Hematopoietic multipotent progenitor cell treated with erythropoietin and hydrocortisone succinate and interleukin-3 and kit ligand, for 4 days (in vitro differentiated cells): ENCODE results near the gene ST7.
"Not testable (repeated sequence)": the region's sequence is repeated elsewhere in the genome, so short reads cannot be mapped to it uniquely, and the experiment has no call there.

Experiments
- DNase-seq: peaks from one replicate; pipeline ENCODE4 v3.0.0-alpha.2; 2015

Gene ST7

DNA sequence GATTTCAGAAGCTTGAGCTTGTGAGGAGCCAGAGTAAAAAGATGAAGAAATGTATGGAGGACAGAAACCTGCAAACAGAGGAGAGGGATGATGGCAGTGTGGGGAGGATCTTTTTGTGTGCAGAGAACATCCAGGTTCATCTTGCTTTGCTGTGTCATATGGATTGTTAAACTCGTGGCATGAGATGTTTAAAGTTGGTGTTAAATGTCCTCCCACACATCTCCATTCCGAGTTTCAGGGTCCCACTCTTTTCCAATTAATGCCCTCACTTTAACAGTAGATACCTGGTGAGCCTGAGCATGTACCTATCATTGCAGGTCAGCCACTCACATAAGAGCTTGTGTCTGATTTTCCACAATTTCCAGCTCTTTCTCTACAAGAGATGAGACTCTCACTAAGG, 147.7 kb downstream of the ST7 start:
- DNase-seq = no peak

DNA sequence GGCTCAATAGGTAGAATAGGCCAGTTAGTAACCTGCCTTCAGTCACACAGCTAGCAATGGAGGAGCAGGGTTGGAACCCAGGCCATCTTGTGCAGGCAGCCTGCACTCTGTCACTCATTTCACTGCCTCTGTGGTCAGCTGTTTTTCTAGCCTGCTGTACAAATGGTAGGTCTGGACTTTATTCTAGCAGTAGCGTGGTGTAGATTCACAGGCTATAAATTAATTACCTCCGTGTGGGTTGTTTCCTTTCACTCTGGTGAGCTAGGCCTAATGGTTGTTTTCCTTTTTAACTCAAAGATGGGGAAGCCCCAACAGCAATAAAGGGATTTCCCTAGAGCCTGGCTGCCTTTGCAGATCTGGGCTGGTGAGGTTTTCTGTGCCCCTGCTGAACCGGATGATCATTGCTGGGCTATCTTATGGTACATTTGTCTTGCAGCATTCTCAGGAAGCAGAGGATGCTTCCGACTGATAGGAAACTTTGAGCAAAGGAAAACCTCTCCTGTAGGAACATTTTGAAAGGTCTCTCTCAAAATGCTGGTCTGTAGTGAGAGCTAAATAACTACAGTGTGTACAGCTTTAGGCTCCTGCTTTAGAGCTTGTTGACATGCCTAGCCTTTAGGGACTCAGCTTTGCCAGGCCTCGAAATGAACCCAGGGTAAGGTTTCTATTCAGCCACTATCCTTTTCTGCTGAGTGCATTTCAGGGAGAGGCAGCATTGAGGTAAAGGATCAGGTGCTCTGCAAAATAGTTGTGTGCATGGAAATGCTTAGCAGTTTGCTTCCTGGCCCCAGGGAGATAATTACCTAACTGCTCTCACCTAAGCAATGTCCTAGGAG, 157.4 kb downstream of the ST7 start:
- peak; percentile 71 for DNase-seq

DNA sequence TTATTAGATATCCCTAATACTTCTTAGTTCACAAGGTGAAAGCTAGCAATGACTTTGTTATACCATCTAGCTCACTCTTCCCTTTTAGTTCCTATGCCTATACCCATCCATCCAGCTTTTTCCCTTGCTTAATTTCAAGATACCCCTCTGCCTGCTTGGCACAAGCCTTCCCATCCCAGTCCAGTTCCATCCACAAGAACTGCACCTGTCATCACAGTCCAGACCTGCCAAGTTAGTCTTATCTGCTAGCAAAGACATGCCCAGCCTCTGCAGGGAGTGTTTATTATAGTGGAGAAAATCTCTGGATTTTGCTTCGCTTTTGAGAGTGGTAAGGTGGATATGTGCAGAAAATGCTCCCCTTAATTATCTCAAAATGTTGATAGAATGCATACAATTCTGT, 158.2 kb downstream of the ST7 start:
- no peak for DNase-seq

DNA sequence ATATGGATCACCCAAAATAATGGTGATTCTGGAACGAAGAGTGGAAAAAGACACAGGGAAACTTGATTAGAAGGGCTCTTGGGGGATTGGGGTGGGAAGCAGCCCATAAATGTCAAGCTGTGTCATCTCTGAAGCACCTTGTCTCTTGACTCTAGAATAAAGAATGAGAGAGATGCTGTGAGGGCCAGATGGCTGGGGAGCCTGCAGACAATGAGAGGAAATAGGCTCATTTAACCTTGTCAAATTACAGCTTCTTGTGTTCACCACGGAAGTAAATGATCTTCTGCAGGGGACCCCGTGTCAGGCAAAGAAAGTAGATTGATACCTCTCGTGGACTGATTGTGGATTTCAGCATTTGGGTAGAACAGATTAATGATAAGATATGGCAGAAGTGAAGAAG, 159.3 kb downstream of the ST7 start:
- no peak for DNase-seq

DNA sequence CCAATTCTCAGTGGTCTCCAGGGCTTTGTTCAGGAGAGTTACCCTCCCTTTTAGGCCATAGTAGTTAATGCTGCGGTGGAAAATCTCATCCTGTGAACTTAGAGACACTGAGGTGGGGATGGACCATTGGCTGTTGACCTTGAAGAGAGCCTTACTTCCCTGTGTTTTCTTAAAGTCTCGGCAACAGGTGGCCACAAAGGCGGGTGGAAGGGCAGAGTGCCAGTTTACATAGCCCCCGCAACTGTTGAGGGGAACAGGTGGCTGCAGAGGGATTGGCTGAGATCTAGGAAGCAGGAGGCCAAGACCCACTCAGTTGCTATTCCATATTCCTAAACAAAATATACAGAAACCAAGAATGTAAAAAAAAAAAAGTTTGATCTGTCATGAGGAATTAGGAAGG, 160.6 kb downstream of the ST7 start:
- no peak for DNase-seq

DNA sequence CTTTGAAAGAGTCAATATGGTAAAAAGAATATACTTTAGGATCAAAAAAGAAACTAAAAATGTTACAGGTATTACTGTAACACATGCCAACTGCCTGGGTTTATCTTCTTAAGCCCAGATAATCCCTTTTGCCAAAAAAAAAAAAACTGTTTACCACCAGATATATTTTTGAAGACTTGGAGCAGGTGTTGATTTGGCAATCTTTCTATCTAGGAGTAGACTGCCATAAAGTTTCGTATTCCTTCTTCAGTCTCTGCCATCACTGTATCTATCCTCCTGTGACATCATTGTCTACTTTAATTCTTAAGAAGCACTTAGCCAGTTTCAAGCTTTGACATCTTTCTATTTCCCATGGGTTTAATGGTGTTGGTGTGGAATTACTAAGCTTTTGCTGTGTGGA, 161.0 kb downstream of the ST7 start:
- no peak for DNase-seq

DNA sequence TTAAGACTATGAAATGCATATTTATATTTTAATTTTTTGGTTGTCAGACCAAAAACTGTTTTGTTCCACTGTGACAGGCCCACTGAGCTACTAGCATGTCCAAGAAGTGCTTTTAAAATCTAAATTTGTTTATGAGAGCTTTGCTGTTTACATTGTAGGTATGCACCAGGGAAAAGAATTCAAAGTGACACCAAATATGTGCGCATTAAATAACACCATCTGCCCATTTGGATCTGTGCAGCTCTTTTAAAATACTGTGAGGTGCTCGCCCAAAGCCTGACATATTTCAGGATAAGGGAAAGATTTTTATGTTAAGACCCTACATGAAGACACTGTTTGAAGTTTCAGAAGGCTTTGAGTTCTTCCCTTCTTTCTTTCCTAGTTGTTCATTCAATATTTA, 162.9 kb downstream of the ST7 start:
- no peak for DNase-seq

DNA sequence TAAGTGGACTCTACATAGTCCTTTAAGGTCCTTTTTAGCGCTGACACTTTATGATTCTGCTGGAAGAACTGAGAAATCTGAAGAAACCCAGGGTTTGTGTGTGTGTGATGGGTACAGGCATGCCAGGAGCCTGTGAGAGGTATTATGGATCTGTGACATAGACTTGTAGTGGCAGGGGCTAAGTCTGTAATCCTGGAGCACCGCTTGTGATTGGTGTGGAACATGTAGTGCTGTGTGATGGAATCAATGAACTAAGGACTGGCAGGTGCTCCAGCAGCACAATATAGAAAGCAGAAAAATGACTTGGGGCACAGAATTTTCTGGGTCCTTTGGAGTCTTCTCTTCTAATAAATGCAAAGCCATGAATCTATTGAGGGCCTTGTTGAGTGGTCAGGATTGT, 163.9 kb downstream of the ST7 start:
- DNase-seq = no peak

DNA sequence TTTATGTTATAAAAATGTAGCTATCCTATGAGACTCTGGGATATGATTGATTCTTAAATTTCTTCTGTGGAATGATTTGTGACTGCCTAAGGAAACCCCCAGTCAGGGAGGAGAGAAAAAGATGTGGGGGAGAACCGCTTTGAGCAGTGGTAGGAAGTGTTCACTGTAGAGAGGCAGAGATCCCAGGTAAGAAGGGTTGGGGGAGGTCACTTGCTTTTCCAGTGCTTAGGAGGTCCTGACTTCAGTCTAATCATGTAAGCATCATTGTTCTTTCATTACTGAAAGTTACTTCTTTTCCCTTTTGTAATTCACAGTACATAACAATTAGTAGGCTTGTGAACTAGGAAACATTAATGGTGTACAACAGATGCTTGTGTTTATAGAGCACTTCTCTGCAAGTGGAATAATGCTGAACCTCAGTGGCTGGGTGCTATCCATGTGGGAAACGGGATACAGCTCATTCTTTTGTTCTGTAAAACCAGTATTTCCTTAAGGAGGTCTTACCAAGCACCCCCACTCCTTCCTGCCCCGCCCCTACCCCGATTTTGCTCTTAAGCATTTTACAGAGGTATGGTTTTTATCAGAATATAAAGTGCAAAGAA, 165.4 kb downstream of the ST7 start:
- DNase-seq = no peak

DNA sequence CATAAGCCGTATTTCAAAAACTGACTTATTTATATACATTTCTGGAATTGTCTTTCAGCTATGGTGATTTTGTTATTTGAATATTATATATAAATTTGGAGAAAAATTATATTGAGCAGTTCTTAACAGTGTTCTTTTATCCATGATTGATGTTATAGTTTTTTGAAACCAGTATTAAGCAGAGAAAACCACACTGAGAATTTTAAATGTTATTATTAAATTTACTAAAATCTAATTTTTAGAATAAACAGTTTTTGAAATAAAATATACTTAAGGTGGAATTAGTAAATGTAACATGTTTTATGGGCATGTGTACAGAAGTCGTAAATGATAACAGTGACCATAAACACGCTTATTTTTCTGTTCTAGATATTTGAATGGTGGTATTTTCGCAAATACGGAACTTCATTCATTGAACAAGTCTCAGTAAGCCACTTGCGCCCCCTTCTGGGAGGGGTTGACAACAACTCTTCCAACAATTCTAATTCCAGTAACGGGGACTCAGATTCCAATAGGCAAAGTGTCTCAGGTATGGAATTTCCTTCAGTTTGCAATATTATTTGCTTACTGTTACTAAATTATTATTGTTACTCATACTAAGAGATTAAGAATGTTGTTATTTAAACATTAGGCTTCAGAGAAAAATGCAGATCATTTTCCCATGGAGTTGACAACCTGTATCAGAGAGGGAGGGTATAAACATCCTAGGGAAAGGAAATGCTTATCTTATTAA, 166.1 kb downstream of the ST7 start:
- DNase-seq = peak; percentile 92

DNA sequence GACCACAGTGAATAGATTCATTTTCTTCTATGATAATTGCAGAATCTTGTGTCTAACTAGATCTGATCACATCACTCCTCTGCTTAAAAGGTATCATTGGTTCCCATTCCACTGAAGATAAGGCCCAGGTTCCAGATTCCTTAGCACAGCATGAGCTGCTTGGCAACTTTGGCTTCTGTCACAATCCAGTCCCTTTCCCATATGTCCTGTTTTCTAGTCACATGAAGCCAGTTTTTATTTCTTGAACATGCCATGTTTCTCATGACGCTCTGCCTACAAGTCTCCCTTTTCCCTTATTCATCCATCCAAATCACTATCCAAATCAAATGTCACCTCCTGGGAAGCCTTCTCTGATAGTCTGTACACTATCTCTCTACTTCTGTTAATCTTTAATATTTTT, 167.0 kb downstream of the ST7 start:
- not testable (repeated sequence) for DNase-seq

DNA sequence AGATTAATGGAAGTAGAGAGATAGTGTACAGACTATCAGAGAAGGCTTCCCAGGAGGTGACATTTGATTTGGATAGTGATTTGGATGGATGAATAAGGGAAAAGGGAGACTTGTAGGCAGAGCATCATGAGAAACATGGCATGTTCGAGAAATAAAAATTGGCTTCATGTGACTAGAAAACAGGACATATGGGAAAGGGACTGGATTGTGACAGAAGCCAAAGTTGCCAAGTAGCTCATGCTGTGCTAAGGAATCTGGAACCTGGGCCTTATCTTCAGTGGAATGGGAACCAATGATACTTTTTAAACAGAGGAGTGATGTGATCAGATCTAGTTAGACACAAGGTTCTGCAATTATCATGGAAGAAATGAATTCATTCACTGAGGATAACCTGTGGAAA, 168.7 kb downstream of the ST7 start:
- DNase-seq = not testable (repeated sequence)

DNA sequence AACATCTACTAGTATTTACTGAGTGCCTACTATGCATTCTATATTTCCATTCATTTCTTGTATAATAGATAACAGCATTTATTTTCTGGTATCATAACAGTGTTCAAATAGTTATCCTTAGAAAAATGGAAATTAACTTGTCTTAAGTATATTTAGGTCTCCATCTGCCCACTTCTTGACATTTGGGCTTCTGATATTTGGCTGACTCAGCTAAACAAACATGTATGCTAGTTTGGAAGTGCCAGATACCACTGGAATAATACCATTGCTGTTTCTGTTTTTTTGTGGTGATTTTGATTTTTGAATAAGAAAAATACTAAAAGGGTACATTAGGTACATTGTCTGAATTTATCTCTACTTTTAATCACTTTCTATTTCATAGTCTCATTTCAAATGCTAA, 169.2 kb downstream of the ST7 start:
- no peak for DNase-seq

DNA sequence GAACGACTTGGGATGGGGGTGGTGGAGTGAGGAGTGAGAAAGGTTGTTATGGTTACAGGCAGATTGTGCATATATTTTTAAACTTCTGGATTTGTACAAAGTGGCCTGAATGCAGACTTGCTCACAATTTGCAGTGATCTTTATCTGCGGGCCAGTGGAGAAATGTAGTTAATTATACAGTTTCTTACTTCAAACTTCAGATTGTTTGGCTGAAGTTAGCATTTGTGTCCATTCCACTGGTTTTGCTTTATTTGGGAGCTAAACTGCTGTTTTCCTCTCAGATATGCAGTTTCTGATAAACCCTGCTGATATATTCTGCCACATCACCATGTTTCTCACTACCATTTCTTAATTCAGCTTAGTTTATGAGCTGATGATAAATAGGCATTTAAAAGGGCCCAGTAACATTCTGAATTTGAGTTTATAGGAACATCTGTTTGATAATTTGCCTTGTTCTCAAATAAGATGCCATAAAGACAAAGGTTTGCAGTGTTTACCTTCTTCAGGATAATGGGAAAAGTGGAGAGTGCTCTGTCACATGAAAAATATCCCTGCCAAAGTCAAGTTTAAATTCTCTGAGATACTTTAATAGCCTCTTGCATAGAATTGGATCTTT, 170.1 kb downstream of the ST7 start:
- no peak for DNase-seq

DNA sequence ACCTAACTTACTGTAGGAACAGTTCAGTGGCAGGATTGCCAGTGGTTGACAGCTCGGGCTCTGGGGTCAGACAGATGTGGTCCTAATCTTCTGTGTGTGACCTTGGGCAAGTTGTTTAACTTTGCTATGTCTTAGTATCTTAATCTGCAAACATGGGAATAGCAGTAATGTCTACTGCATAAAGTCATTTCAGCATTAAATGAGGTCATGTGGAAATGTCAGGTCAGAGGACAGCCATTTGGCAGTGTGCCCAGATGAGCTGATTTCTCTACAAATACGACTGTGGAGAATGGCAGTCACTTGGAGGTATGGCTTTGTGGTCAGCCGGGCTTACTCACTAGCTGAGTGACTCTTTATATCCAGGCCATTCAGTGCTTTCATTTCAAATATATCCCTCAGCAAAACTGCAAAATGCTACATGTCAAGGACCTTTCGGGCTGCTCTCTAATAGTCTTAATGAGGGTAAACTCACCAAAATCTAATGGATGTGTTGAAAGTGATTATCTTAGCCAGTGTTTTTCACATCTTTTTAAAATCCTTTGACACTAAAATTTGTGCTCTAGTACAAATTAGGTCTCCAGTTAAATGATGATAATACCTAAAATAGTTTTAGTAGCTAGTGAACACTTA, 171.4 kb downstream of the ST7 start:
- peak; percentile 95 for DNase-seq

DNA sequence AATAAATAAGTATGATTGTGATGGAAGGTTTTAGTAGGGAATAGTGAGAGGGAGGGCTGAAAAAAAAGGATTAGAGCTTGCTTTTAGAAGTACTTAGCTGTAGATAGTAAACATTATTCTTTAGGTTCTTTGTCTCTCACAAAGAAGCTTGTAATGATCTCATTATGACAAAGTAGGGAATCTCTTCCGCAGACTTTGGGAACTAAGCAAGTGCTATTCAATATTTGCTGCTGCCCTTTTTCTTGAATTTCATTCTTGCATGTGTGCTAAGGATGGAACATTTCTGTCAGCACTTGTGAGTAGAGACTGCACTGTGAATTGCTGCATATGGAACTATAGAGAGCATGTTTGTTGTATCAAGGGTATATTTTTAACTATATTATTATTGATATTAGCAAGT, 173.4 kb downstream of the ST7 start:
- DNase-seq = no peak

DNA sequence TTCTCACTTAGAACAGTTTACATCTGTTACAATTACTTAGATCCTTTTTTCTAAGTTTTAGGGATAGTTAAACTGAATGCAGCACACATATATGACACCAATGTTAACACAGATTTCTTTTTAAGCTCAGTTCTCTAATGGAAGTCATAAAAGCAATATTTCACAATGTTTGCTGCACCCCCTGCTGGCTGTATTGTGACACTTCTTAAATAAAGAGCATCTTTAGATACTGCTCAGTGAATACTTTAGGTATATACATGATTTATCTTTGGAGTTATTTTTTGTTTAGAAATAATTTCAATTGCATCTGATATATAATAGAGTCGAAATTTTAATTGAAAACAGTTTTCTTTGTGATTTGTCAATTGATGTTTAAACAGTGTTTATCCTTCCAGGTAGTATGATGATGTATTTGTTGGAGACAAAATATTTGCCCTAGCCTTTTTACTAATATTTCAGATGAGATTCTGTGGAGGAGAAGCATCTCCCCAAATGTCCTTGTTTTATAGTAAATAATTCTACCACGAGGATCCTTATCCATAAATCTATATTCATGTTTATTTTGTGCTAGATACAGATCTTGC, 174.4 kb downstream of the ST7 start:
- DNase-seq = peak; percentile 86

DNA sequence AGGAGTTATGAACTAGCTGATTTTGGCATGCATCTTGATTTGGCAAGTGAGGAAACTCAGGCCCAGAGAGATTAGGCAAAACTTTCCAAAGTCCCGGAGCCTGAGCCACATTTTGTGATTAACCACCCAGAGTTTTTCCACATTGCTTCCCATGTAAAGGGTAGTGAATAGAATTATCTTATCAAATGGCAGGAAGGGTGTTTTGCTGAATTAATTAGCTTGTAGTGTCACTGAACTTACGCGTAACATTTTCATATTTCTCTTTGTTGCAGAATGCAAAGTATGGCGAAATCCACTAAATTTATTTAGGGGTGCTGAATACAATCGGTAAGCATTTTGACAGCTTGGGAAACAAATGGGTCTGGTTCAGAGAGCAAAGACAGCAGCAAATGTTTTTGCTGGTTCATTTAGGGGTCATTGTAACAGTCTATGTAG, 176.2 kb downstream of the ST7 start:
- DNase-seq = no peak

DNA sequence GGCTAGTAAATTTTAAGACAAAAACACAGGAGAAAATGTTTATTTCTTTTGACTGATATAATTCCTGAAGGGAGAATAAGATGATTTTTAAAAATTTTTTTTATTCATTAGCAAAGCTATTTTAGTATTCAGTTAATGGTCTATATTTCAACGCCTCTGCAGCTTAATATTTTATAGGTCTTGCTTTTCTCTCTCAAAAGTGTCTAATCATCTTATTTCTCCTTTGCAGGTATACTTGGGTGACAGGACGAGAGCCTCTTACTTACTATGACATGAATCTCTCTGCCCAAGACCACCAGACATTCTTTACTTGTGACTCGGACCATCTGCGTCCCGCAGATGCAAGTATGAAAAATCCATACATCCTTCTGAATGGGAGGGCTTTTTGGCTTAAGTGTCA, 177.0 kb downstream of the ST7 start:
- DNase-seq = no peak

DNA sequence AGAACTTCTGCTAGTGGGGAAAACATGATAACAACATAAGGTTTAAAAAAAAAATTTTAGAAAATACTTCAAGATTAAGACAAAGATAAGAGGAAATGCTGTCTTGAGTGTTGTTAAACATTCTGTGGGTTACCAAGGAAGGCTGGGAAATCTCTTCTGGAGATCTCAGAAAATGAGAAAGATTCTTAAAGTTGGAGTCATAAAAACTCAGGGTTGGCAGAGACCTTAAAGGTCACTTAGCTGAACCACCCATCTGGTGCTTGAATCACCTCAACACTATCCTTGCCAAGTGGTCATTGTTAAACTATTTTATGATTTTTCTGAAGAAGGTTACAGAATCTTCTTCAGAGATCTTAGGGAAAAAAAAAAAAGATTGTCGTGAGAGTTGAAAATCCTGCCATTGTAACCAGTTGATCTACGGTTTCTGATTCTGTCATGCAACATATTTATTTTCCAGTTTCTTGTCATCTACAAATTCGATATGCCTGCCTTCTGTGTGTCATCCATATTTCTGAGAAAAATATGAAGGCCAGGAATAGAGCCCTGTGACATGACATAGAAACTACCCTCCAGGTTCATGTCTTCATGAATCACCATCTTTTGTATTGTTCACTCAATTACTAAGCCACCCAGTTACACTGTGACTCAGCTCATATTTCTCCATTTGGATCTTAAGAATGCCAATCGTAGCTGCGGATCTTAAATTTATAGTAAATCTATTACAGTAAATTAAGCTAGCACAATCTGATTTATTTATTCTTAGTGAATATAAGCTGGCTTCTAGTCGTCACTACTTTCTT, 179.2 kb downstream of the ST7 start:
- DNase-seq = no peak

DNA sequence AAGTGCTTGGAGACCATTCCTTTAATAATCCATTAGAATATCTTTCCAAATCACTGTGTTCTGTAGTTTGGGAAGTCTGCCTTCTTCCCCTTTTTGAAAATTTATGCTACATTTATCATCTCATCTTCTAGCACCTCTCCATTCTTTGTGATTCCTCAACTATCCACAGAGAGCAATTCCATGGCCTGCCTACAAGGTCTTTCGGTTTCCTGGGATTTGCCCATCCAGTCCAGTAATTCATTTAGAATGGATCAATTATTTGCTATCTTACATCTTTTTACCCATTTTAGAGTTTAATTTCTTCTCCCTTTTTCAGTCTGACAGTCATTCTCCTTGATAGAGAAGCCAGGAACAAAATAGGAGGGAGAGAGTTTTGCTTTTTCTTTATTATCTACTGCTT, 179.8 kb downstream of the ST7 start:
- no peak for DNase-seq

DNA sequence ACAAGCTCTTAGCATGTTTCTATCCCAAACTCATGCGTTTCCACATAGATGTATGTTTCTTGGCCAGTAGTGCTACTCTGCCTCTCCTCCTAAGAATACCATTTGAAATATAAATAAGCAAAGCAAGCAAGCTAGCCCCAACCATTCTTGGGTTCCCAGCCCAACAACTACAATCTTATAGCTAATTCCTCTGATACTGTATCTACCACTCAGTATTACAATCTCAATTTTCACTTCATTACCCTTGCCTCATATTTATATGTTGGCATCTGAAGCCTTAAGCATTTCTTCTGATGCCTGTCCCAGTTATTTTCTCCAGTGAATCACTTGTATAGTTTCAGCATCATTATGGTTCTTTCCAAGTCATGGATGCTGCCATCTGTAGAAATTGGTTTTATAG, 181.1 kb downstream of the ST7 start:
- no peak for DNase-seq
